ENCODE data around the gene NELL2. TPM values are rescaled to one million over a fixed set of nuclear protein-coding genes. Genes with fewer than 3 reads are reported as not detected.
"Not testable (repeated sequence)": the region's sequence is repeated elsewhere in the genome, so short reads cannot be mapped to it uniquely, and the experiment has no call there.

The NELL2 gene
- total RNA-seq, 1 donor from 2014 or later: 27.1 TPM

- no peak for DNase-seq (ENCODE audit: extremely low spot score, unreplicated experiment)
- H3K27me3 Mint-ChIP-seq: peaks cover 3% of the 10 kb centered on the region
- no peaks in the 10 kb centered on the region for H3K36me3 Mint-ChIP-seq
- no peak for TF ChIP-seq CTCF (conservative IDR thresholded peaks at IDR 0.05)
- H3K9me3 Mint-ChIP-seq: no peaks in the 10 kb centered on the region
- no peaks in the 10 kb centered on the region for H3K4me1 Mint-ChIP-seq (ENCODE audit: unreplicated experiment)
- H3K4me3 Mint-ChIP-seq: no peak overlapping the region
- no peak overlapping the region for H3K27ac Mint-ChIP-seq
These were observed 38.9 kb downstream of the NELL2 start for GRCh38 chr12:44837114-44837755.

GRCh38 chr12:44835641-44836379, 40.3 kb downstream of the NELL2 start:
- Mint-ChIP-seq H3K9me3 (no peaks in the 10 kb centered on the region), H3K4me3 (no peak overlapping the region), H3K4me1 (ENCODE audit: unreplicated experiment) (no peaks in the 10 kb centered on the region), H3K36me3 (no peaks in the 10 kb centered on the region), H3K27me3 (no peaks in the 10 kb centered on the region), H3K27ac (no peak overlapping the region)
- no peak for DNase-seq (ENCODE audit: extremely low spot score, unreplicated experiment)
- TF ChIP-seq CTCF (conservative IDR thresholded peaks at IDR 0.05): no peak

GRCh38 chr12:44834996-44835395, 41.1 kb downstream of the NELL2 start:
- DNase-seq (ENCODE audit: extremely low spot score, unreplicated experiment); H3K4me3 Mint-ChIP-seq; H3K27me3 Mint-ChIP-seq; H3K27ac Mint-ChIP-seq; H3K36me3 Mint-ChIP-seq; H3K9me3 Mint-ChIP-seq; H3K4me1 Mint-ChIP-seq (ENCODE audit: unreplicated experiment): not testable (repeated sequence)

- no peaks in the 10 kb centered on the region for H3K36me3 Mint-ChIP-seq
- no peak for DNase-seq (ENCODE audit: extremely low spot score, unreplicated experiment)
- TF ChIP-seq CTCF (conservative IDR thresholded peaks at IDR 0.05): no peak
- H3K27ac Mint-ChIP-seq: no peak overlapping the region
- H3K9me3 Mint-ChIP-seq: no peaks in the 10 kb centered on the region
- H3K4me1 Mint-ChIP-seq (ENCODE audit: unreplicated experiment): no peaks in the 10 kb centered on the region
- no peaks in the 10 kb centered on the region for H3K27me3 Mint-ChIP-seq
- no peak overlapping the region for H3K4me3 Mint-ChIP-seq
These were observed 42.6 kb downstream of the NELL2 start for GRCh38 chr12:44833561-44833960.

GRCh38 chr12:44830566-44831055, 45.5 kb downstream of the NELL2 start:
- H3K4me1 Mint-ChIP-seq (ENCODE audit: unreplicated experiment): no peaks in the 10 kb centered on the region
- no peaks in the 10 kb centered on the region for H3K9me3 Mint-ChIP-seq
- no peak overlapping the region for H3K4me3 Mint-ChIP-seq
- no peak for DNase-seq (ENCODE audit: extremely low spot score, unreplicated experiment)
- no peak for TF ChIP-seq CTCF (conservative IDR thresholded peaks at IDR 0.05)
- no peaks in the 10 kb centered on the region for H3K36me3 Mint-ChIP-seq
- H3K27me3 Mint-ChIP-seq: no peaks in the 10 kb centered on the region
- no peak overlapping the region for H3K27ac Mint-ChIP-seq

GRCh38 chr12:44829045-44829444, 47.1 kb downstream of the NELL2 start:
- TF ChIP-seq CTCF (conservative IDR thresholded peaks at IDR 0.05): no peak
- H3K27me3 Mint-ChIP-seq: no peaks in the 10 kb centered on the region
- no peaks in the 10 kb centered on the region for H3K9me3 Mint-ChIP-seq
- DNase-seq (ENCODE audit: extremely low spot score, unreplicated experiment): no peak
- H3K27ac Mint-ChIP-seq: no peak overlapping the region
- H3K4me3 Mint-ChIP-seq: no peak overlapping the region
- H3K4me1 Mint-ChIP-seq (ENCODE audit: unreplicated experiment): no peaks in the 10 kb centered on the region
- no peaks in the 10 kb centered on the region for H3K36me3 Mint-ChIP-seq
